H9 (cell line): Measurements from ENCODE around the gene RASGRP3. TPM values are rescaled to one million over a fixed set of nuclear protein-coding genes. Genes with fewer than 3 reads are reported as not detected.

Experiments used
- DNase-seq: peaks from one replicate; pipeline ENCODE4 v3.0.0-alpha.2; 2017
- H2AFZ ChIP-seq: one replicate; pipeline ENCODE4 v1.6.1; 2013; ENCODE audit warnings: mild to moderate bottlenecking, low read length, control low read depth, moderate library complexity
- H2AK5ac ChIP-seq: 2 replicates; pipeline ENCODE4 v1.6.1; 2013; ENCODE audit warnings: low read length, control low read depth, mixed read lengths; ENCODE audit not compliant: insufficient read length
- H2BK120ac ChIP-seq: one replicate; pipeline ENCODE4 v1.6.1; 2013; ENCODE audit warnings: low read depth, mild to moderate bottlenecking, low read length, control low read depth, inconsistent platforms; ENCODE audit not compliant: poor library complexity, severe bottlenecking
- H2BK12ac ChIP-seq: 2 replicates; pipeline ENCODE4 v1.6.1; 2013; ENCODE audit warnings: low read length, control low read depth, mixed read lengths, low read depth; ENCODE audit not compliant: insufficient read length
- H2BK15ac ChIP-seq: 2 replicates; pipeline ENCODE4 v1.6.1; 2013; ENCODE audit warnings: low read depth, low read length, control low read depth
- H2BK20ac ChIP-seq: one replicate; pipeline ENCODE4 v1.6.1; 2013; ENCODE audit warnings: low read depth, mild to moderate bottlenecking, low read length, control low read depth, inconsistent platforms; ENCODE audit not compliant: poor library complexity, severe bottlenecking
- H2BK5ac ChIP-seq: 2 replicates; pipeline ENCODE4 v1.6.1; 2013; ENCODE audit warnings: low read length, control low read depth, mixed read lengths; ENCODE audit not compliant: insufficient read length
- H3K14ac ChIP-seq: 2 replicates; pipeline ENCODE4 v1.6.1; 2013; ENCODE audit warnings: low read length, control low read depth; ENCODE audit not compliant: insufficient read depth
- H3K18ac ChIP-seq: 2 replicates; pipeline ENCODE4 v1.6.1; 2013; ENCODE audit warnings: low read depth, mild to moderate bottlenecking, mixed read lengths, low read length, control low read depth; ENCODE audit not compliant: insufficient read length
- H3K23ac ChIP-seq: 2 replicates; pipeline ENCODE4 v1.6.1; 2013; ENCODE audit warnings: low read length, control low read depth, mixed read lengths, low read depth; ENCODE audit not compliant: insufficient read length
- H3K23me2 ChIP-seq: 2 replicates; pipeline ENCODE4 v1.6.1; 2013; ENCODE audit warnings: low read depth, mild to moderate bottlenecking, mixed read lengths, low read length, control low read depth; ENCODE audit not compliant: insufficient read length, poor library complexity, severe bottlenecking
- H3K27ac ChIP-seq: 2 replicates; pipeline ENCODE4 v1.5.1; 2013; ENCODE audit warnings: low read length, control low read depth, mixed read lengths, low read depth; ENCODE audit not compliant: insufficient read length
- H3K27me3 ChIP-seq: 2 replicates; pipeline ENCODE4 v1.6.1; 2013; ENCODE audit warnings: low read length, control low read depth, inconsistent platforms; ENCODE audit not compliant: insufficient read depth
- H3K4ac ChIP-seq: 2 replicates; pipeline ENCODE4 v1.6.1; 2013; ENCODE audit warnings: low read depth, mild to moderate bottlenecking, control low read depth, inconsistent platforms, low read length, moderate library complexity
- H3K4me1 ChIP-seq: 2 replicates; pipeline ENCODE4 v1.6.1; 2013; ENCODE audit warnings: low read length, control low read depth, inconsistent platforms; ENCODE audit not compliant: insufficient read depth
- H3K4me2 ChIP-seq: 2 replicates; pipeline ENCODE4 v1.6.1; 2013; ENCODE audit warnings: low read length, control low read depth, mixed read lengths; ENCODE audit not compliant: insufficient read length, insufficient read depth
- H3K56ac ChIP-seq: 2 replicates; pipeline ENCODE4 v1.6.1; 2013; ENCODE audit warnings: low read depth, mild to moderate bottlenecking, mixed read lengths, low read length, control low read depth; ENCODE audit not compliant: insufficient read length
- H3K79me1 ChIP-seq: 2 replicates; pipeline ENCODE4 v1.6.1; 2013; ENCODE audit warnings: low read depth, mild to moderate bottlenecking, moderate library complexity, low read length, control low read depth, inconsistent platforms; ENCODE audit not compliant: insufficient read depth, poor library complexity, severe bottlenecking
- H3K79me2 ChIP-seq: 2 replicates; pipeline ENCODE4 v1.6.1; 2013; ENCODE audit warnings: low read length, control low read depth, inconsistent platforms; ENCODE audit not compliant: insufficient read depth
- H3K9ac ChIP-seq: 2 replicates; pipeline ENCODE4 v1.6.1; 2013; ENCODE audit warnings: low read length, control low read depth, mixed read lengths; ENCODE audit not compliant: insufficient read length; ENCODE audit errors: extremely low read depth
- H3K9me3 ChIP-seq: one replicate; pipeline ENCODE4 v1.6.1; 2013; ENCODE audit warnings: low read depth, low read length, inconsistent platforms; ENCODE audit not compliant: control insufficient read depth
- H3T11ph ChIP-seq: one replicate; pipeline ENCODE4 v1.6.1; 2013; ENCODE audit warnings: mild to moderate bottlenecking, low read length, control low read depth, inconsistent platforms
- H4K20me1 ChIP-seq: one replicate; pipeline ENCODE4 v1.6.1; 2013; ENCODE audit not compliant: control insufficient read depth, insufficient read length, insufficient read depth
- H4K5ac ChIP-seq: 2 replicates; pipeline ENCODE4 v1.6.1; 2013; ENCODE audit warnings: low read depth, mild to moderate bottlenecking, mixed read lengths, low read length, control low read depth; ENCODE audit not compliant: insufficient read length
- H4K8ac ChIP-seq: replicated peaks from 2 replicates; pipeline ENCODE4 v1.6.1; 2013; ENCODE audit warnings: low read length, control low read depth, mixed read lengths, low read depth; ENCODE audit not compliant: insufficient read length
- H4K91ac ChIP-seq: 2 replicates; pipeline ENCODE4 v1.6.1; 2013; ENCODE audit warnings: low read depth, mild to moderate bottlenecking, moderate library complexity, mixed read lengths, low read length, control low read depth; ENCODE audit not compliant: insufficient read length
- H3K27ac Mint-ChIP-seq, 3 experiments: 2 replicates in 2 of 3; 3 replicates in 1 of 3; pipeline ENCODE4 v1.8.0; 2020 to 2021; ENCODE audit warnings: mixed read lengths in 3 of 3, mild to moderate bottlenecking in 1 of 3, moderate library complexity in 1 of 3
- H3K27me3 Mint-ChIP-seq: 2 replicates; pipeline ENCODE4 v1.8.0; 2021; ENCODE audit warnings: low read depth, mild to moderate bottlenecking, moderate library complexity, mixed read lengths
- H3K36me3 Mint-ChIP-seq, 3 experiments: 2 replicates in 2 of 3; 3 replicates in 1 of 3; pipeline ENCODE4 v1.8.0; 2020 to 2021; ENCODE audit warnings: low read depth in 3 of 3, mixed read lengths in 3 of 3; ENCODE audit not compliant: insufficient read depth in 1 of 3
- H3K4me1 Mint-ChIP-seq, 2 experiments: 2 replicates each; pipeline ENCODE4 v1.8.0; 2020; ENCODE audit warnings: mixed read lengths in 2 of 2
- H3K4me3 Mint-ChIP-seq, 2 experiments: 2 replicates in 1 of 2; 3 replicates in 1 of 2; pipeline ENCODE4 v1.8.0; 2020 to 2021; ENCODE audit warnings: mild to moderate bottlenecking in 2 of 2, mixed read lengths in 2 of 2, moderate library complexity in 1 of 2
- H3K9me3 Mint-ChIP-seq, 2 experiments: 2 replicates in 1 of 2; 3 replicates in 1 of 2; pipeline ENCODE4 v1.8.0; 2020; ENCODE audit warnings: mild to moderate bottlenecking in 2 of 2, mixed read lengths in 2 of 2, moderate library complexity in 1 of 2
- WGBS: extraction: QIAGEN DNeasy Blood & Tissue Kit; methylation state at CpG from one replicate; pipeline ENCODE4 v1.1.7; 2013; ENCODE audit warnings: missing lambda C conversion rate, low lambda C conversion rate, mixed read lengths; ENCODE audit not compliant: insufficient read length; ENCODE audit errors: extremely low coverage; 5-methylcytosine and 5-hydroxymethylcytosine counted together
- total RNA-seq: library from RNA; stranded (reverse); gene quantifications from 2 replicates; pipeline ENCODE4 v1.2.1, GENCODE V29; 2021
- TF ChIP-seq, protein P1 (sequence below): fragments of 200-600 bp; sonication (generic); conservative IDR thresholded peaks from 3 replicates; pipeline ENCODE4 v1.8.0; 2021; ENCODE audit warnings: antibody characterized with exemption, mild to moderate bottlenecking

The RASGRP3 gene
- total RNA-seq, 1 experiment from 2014 or later, result not detected

- H3K4ac ChIP-seq, result no peak overlapping the region
- H3K23me2 ChIP-seq, result no peaks in the 10 kb centered on the region
- H2AK5ac ChIP-seq, result no peak overlapping the region
- H4K91ac ChIP-seq, result no peak overlapping the region
- Mint-ChIP-seq H3K27ac (no peak overlapping the region), H3K9me3 (no peaks in the 10 kb centered on the region), H3K4me1 (peaks cover 7 to 12% of the 10 kb centered on the region in 2 experiments), H3K27me3 (no peaks in the 10 kb centered on the region), H3K4me3 (no peak overlapping the region), H3K36me3 (no peaks in the 10 kb centered on the region)
- H2BK12ac ChIP-seq, result no peak overlapping the region
- H4K8ac ChIP-seq, result no peak overlapping the region
- no peak overlapping the region for H3K4me2 ChIP-seq
- TF ChIP-seq, protein P1, sequence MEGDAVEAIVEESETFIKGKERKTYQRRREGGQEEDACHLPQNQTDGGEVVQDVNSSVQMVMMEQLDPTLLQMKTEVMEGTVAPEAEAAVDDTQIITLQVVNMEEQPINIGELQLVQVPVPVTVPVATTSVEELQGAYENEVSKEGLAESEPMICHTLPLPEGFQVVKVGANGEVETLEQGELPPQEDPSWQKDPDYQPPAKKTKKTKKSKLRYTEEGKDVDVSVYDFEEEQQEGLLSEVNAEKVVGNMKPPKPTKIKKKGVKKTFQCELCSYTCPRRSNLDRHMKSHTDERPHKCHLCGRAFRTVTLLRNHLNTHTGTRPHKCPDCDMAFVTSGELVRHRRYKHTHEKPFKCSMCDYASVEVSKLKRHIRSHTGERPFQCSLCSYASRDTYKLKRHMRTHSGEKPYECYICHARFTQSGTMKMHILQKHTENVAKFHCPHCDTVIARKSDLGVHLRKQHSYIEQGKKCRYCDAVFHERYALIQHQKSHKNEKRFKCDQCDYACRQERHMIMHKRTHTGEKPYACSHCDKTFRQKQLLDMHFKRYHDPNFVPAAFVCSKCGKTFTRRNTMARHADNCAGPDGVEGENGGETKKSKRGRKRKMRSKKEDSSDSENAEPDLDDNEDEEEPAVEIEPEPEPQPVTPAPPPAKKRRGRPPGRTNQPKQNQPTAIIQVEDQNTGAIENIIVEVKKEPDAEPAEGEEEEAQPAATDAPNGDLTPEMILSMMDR, result no peak
- no peak overlapping the region for H2BK15ac ChIP-seq
- no peak overlapping the region for H2AFZ ChIP-seq
- H3K18ac ChIP-seq, result no peak overlapping the region
- no peak overlapping the region for H3K9ac ChIP-seq
- H2BK5ac ChIP-seq, result no peak overlapping the region
- no peak overlapping the region for H2BK20ac ChIP-seq
- H3K27me3 ChIP-seq, result no peaks in the 10 kb centered on the region
- DNase-seq, result no peak
- no peak overlapping the region for H4K5ac ChIP-seq
- no CpG with 5 or more reads among the region's 1 CpG for WGBS
- H3K27ac ChIP-seq, result no peak overlapping the region
- no peaks in the 10 kb centered on the region for H3K4me1 ChIP-seq
- H3K56ac ChIP-seq, result no peak overlapping the region
- no peaks in the 10 kb centered on the region for H3K79me1 ChIP-seq
- H2BK120ac ChIP-seq, result no peak overlapping the region
- H3T11ph ChIP-seq, result no peak overlapping the region
- H3K9me3 ChIP-seq, result no peaks in the 10 kb centered on the region
- no peaks in the 10 kb centered on the region for H3K79me2 ChIP-seq
- no peak overlapping the region for H3K23ac ChIP-seq
- H4K20me1 ChIP-seq, result no peaks in the 10 kb centered on the region
- H3K14ac ChIP-seq, result no peak overlapping the region
These were observed 45.4 kb downstream of the RASGRP3 start for GRCh38 chr2:33521791-33522281.
